Activated T-cell treated with anti-CD3 and anti-CD28 coated beads, Interleukin-2, amount 50 U/mL, for 4 hours (primary cell): ENCODE data around the gene CD24. TPM values are rescaled to one million over a fixed set of nuclear protein-coding genes. Genes with fewer than 3 reads are reported as not detected.
A peak's percentile ranks its signal among the peaks of the same experiment; 100 is the strongest.
"Not testable (repeated sequence)": the region's sequence is repeated elsewhere in the genome, so short reads cannot be mapped to it uniquely, and the experiment has no call there.

Experiments used
- ATAC-seq, 2 donors: fragments of 200-7000 bp; cut with Tn5 transposase; one replicate each; pipeline ENCODE4 v1.10.0; 2021
- DNase-seq: peaks from one replicate; pipeline ENCODE4 v3.0.0-alpha.2; 2020
- H3K27me3 Mint-ChIP-seq: one replicate; pipeline ENCODE4 v1.8.0; 2021; ENCODE audit warnings: low read depth, mixed read lengths
- H3K36me3 Mint-ChIP-seq: one replicate; pipeline ENCODE4 v1.8.0; 2022; ENCODE audit warnings: mixed read lengths; ENCODE audit not compliant: insufficient read depth
- H3K4me1 Mint-ChIP-seq: one replicate; pipeline ENCODE4 v1.8.0; 2021; ENCODE audit warnings: low read depth, mixed read lengths
- H3K4me3 Mint-ChIP-seq: one replicate; pipeline ENCODE4 v1.8.0; 2021; ENCODE audit warnings: mild to moderate bottlenecking, moderate library complexity, mixed read lengths
- H3K9me3 Mint-ChIP-seq: one replicate; pipeline ENCODE4 v1.8.0; 2021; ENCODE audit warnings: mixed read lengths
- total RNA-seq, 3 donors: library from RNA; stranded (reverse); gene quantifications; one replicate each; pipeline ENCODE4 v1.2.1, GENCODE V29; 2021

The CD24 gene
- total RNA-seq, 3 donors from 2014 or later, result 1.7 to 2.3 (median 1.7) TPM

DNA sequence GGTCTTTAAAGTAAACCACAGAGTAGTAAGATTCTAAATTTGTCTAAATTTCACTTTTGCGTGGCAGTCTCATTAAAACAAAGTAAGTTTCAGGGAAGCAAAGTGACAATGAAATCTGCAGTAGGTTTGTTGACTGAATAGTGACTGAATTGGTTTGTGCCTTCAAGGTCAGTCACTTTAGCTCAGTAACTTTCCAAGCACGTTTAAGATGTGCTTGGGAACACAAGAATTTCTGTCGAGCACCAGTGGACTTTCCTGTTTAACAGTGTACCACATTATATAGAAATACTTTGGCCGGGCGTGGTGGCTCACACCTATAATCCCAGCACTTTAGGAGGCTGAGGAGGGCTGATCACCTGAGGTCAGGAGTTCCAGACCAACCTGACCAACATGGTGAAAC lies 1.7 kb upstream of the CD24 start:
- Mint-ChIP-seq H3K27me3 (peaks cover 66% of the 10 kb centered on the region), H3K4me3 (no peak overlapping the region), H3K9me3 (no peaks in the 10 kb centered on the region), H3K36me3 (no peaks in the 10 kb centered on the region), H3K4me1 (peaks cover 12% of the 10 kb centered on the region)
- ATAC-seq (no peak), DNase-seq (no peak)

DNA sequence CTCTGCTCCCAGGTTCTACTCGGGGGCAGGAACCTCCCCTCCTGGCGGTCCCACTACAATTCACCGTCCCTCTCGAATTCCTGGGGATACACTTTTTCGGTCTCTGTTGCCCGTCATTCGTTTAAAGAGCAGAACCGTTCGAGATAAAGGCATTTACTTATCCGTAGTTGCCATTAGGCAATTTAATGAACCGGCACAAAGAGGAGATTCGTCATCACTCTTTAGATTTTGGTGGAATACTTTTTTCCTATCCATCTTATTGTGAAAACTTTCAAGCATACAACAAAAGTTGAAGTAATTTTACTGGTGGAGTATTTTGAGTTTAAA lies 1.2 kb upstream of the CD24 start:
- Mint-ChIP-seq H3K9me3 (no peaks in the 10 kb centered on the region), H3K4me3 (peak overlapping the region; percentile 62), H3K36me3 (no peaks in the 10 kb centered on the region), H3K4me1 (peaks cover 12% of the 10 kb centered on the region), H3K27me3 (peaks cover 65% of the 10 kb centered on the region)
- DNase-seq (no peak), ATAC-seq (no peak)

DNA sequence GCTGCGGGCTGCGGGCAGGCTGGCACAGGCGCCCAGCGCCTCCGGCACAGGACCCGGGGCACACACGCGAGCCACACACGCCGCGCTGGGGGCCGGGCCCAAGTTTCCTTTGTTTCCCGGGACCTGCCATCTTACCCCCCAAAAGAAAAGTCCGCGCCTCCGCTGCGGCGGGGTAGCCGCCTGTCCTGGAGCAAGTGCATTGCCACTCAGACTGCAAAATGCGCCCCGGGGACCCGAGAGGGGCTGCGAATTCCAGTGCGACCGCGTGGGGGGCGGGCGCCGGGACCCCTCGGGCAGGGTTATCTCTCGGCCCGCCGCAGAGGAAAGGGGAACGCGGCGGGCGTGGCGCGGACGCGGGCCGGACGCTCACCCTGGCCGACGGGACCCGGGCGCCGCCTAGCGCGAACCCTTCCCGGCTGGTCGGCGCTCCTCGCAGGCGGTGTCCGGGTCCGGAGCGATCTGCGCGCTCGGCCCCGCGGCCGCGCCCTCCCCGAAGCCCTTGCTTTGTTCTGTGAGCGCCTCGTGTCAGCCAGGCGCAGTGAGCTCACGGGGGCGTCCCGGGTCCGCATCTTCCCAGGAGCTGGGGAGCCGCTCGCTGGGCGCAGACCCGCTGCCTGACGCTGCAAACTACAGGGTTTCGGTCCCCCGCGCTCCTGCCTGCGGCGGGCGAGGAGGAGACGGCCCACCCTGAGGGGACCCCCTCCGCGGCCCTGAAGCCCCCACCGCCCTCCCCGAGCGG lies 639 bp upstream of the CD24 start:
- Mint-ChIP-seq H3K4me1 (peaks cover 12% of the 10 kb centered on the region), H3K27me3 (peaks cover 63% of the 10 kb centered on the region), H3K4me3 (peak overlapping the region; percentile 67), H3K9me3 (no peaks in the 10 kb centered on the region), H3K36me3 (no peaks in the 10 kb centered on the region)
- peak; percentile 33 to 49 for ATAC-seq
- no peak for DNase-seq

DNA sequence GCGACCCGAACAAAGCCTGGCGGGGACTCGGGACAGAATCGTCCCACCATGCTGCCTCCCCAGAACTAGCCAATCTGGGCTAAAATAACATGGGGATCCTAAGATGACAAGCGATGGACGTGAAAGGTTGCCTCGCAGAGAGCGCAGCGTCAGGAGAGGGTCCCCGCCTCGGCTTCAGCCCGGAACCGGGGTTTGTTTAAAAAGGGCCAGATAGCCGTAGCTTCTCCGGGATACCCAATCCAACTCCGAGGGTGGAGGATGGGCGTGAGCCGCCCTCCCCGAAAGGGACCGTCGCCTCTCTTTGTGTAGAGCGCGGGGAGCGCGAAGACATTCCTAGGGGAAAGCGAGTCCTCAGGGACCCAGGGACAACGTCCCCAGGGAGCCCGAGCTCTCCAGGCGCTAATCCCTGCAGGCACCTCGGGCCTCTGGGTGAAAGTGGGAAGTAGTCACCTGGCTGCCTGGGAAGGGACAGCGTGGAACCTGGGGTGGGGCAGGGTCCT lies 643 bp downstream of the CD24 start:
- no peaks in the 10 kb centered on the region for H3K9me3 Mint-ChIP-seq
- DNase-seq, result no peak

DNA sequence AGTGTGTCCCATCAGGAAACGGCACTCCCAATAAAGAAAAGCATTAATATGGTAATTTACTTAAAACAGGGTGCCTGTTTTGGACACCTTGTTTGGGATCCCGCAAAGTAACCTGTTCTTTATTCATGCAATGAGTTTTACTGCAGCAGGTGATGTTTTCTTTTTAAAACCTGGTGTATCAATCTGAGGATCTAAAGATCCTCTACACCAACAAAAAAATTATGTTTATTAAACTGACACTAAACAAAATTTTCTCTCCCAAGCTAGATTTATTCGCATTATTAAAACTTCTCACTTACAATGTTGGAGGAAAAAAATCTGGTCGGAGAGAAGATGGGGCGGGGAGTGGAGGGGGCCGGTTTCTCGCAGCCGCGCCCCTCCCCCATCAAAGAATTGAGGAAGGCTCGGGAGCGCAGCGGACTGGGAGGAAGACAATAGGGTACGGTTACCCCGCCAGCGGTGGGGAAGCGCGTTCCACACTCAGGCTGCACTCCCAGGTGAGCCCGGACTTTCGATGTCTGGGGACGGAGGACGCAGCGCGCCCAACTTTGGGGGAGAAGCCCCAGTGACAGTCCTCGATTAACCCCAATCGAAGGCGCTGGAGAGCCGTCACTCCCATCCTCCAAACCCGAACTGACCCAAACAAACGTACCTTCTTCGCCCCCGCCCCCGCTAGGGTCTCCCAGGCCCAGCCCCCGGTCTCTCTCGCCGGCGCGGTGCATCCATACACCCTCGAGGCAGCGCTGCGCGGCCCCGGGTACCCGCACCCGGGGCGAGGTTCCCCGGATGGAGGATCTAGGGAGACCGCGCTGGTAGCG lies 1.3 kb downstream of the CD24 start:
- Mint-ChIP-seq H3K36me3 (no peaks in the 10 kb centered on the region), H3K9me3 (no peaks in the 10 kb centered on the region), H3K4me3 (peak overlapping the region; percentile 77), H3K27me3 (peaks cover 63% of the 10 kb centered on the region), H3K4me1 (peaks cover 12% of the 10 kb centered on the region)
- DNase-seq (no peak), ATAC-seq (peak; percentile 12 to 23)

More for the DNA sequence above, 643 bp downstream of the CD24 start:
- peak; percentile 7 to 18 for ATAC-seq
- H3K4me3 Mint-ChIP-seq, result peak overlapping the region; percentile 77
- peaks cover 12% of the 10 kb centered on the region for H3K4me1 Mint-ChIP-seq
- no peaks in the 10 kb centered on the region for H3K36me3 Mint-ChIP-seq
- peaks cover 59% of the 10 kb centered on the region for H3K27me3 Mint-ChIP-seq

DNA sequence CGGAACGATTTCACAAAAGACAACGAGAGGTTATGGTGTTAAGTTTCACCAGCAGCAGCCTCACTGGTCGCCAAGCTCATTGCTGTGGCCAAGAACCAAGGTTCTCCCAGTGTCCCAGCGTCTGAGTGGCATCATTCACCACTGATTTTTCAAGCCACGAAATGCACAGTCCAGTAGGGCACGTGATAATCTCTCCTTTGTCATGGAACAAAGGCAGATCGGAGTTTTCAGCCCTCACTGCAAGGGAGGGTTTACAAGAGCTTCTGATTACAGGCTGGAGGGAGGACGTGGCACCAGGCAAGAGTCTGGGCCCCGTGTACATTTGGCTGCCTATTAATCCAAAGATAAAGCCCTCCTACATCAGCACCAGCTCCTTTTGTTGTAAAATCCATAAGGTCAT lies 2.0 kb downstream of the CD24 start:
- no peak overlapping the region for H3K4me3 Mint-ChIP-seq
- no peaks in the 10 kb centered on the region for H3K9me3 Mint-ChIP-seq

DNA sequence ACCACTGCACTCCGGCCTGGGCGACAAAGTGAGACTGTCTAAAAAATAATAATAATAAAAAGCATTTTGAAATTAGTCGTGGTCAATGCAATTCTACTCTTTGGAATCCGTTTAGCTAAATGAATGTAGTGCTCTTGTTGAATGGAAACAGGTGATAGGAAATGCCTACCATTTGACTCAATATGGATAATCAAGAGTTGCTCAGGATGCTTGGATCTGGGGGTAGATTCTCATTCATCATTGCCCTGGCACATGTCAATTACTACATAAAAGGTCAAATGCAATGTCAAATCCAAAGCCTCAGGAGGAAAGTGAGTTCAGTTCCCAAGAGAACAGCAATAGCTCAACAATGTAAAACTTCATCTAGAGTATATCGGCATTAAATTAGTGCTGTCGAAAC lies 3.8 kb downstream of the CD24 start:
- H3K9me3 Mint-ChIP-seq, H3K36me3 Mint-ChIP-seq, ATAC-seq, DNase-seq, H3K4me3 Mint-ChIP-seq: not testable (repeated sequence)
- Mint-ChIP-seq H3K4me1 (peaks cover 11% of the 10 kb centered on the region), H3K27me3 (peaks cover 46% of the 10 kb centered on the region)

More for the DNA sequence above, 2.0 kb downstream of the CD24 start:
- peaks cover 58% of the 10 kb centered on the region for H3K27me3 Mint-ChIP-seq
- H3K4me1 Mint-ChIP-seq, result peaks cover 12% of the 10 kb centered on the region
- ATAC-seq, result no peak
- no peak for DNase-seq
- no peaks in the 10 kb centered on the region for H3K36me3 Mint-ChIP-seq

DNA sequence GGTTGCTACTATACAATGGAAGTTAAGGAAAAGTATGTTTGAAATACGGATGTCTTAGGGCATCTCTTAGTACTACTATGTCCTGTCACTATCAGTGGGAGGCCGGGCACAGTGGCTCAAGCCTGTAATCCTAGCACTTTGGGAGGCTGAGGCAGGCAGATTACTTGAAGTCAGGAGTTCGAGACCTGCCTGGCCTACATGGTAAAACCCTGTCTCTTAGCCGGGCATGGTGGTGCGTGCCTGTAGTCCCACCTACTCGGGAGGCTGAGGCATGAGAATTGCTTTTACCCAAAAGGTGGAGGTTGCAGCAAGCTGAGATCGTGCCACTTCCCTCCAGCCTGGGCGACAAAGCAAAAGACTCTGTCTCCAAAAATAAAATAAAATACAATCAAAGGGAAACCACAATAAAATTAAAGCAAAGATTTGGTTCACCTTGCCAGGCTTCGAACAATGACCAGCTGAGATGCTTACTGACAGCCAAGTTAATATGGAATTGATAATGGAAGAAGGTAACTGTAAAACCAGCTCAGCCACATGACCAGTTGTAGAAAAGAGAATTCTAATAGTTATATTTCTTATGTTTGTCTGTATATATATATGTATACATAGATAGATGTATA lies 6.5 kb downstream of the CD24 start:
- H3K4me3 Mint-ChIP-seq, result no peak overlapping the region
- H3K4me1 Mint-ChIP-seq, result peaks cover under 1% of the 10 kb centered on the region
- no peak for ATAC-seq
- H3K9me3 Mint-ChIP-seq, result peaks cover 5% of the 10 kb centered on the region
- DNase-seq, result no peak
- no peaks in the 10 kb centered on the region for H3K36me3 Mint-ChIP-seq
- peaks cover 39% of the 10 kb centered on the region for H3K27me3 Mint-ChIP-seq

DNA sequence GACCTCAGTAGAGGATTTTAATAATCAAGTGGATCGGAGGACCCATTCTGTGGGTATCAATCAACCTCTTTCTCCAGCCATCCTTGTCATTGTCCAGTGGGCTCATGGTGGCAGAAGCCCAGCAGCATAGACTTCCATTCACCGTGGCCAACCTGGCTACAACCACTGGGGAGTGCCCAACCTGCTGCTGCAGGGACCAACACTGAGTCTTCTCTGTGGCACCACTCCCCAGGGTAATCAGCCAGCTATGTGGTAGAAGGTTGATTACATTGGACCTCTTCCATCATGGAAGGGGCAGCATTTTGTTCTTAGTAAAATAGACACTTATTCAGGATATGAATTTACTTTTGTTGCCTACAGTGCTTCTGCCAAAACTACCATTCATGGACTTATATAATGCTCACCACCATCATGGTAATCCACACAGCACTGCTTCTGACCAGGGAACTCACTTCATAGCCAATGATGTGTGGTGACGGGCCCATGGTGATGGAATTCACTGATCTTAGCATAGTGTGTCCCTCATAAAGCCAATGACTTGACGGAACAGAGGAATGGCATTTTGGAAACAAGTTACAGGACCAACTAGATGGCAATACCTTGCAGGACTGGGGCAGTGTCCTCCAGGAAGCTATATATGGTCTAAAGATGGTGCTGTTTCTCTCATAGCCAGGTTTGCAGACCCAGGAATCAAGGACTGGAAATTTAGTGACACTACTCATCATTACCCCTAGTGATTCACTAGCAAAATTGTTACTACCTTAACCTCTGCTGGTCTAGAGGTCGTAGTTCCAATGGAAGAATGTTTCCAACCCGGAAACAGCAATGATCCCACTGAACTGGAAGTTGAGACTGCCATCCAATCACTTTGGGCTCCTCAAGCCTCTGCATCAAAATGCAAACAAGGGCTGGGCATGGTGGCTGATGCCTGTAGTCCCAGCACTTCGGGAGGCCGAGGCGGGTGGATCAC lies 7.6 kb downstream of the CD24 start:
- no peak overlapping the region for H3K4me3 Mint-ChIP-seq
- H3K4me1 Mint-ChIP-seq, result no peaks in the 10 kb centered on the region
- ATAC-seq, result no peak

DNA sequence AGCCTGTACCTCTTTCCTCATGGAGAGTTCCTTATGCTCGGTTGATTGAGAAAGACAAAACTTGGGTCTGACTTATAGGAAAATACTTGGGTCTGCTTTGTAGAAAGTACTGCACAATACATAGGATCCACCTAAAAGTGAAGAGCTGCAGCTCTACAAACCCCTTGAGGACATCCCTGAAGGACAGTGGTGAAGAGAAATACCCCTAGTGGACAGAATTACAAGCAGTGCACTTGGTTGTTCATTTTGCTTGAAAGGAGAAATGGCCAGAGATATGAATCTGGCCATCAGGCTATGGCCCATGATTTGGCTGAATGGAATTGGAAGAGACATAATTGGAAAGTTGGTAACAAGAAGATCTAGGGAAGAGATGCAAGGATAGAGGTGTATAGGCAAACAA lies 8.3 kb downstream of the CD24 start:
- ATAC-seq, result no peak
- Mint-ChIP-seq H3K9me3 (peaks cover 5% of the 10 kb centered on the region), H3K27me3 (peaks cover 24% of the 10 kb centered on the region), H3K36me3 (no peaks in the 10 kb centered on the region), H3K4me1 (no peaks in the 10 kb centered on the region), H3K4me3 (no peak overlapping the region)
- no peak for DNase-seq

More for the DNA sequence above, 7.6 kb downstream of the CD24 start:
- peaks cover 29% of the 10 kb centered on the region for H3K27me3 Mint-ChIP-seq
- H3K36me3 Mint-ChIP-seq, result no peaks in the 10 kb centered on the region
- peaks cover 5% of the 10 kb centered on the region for H3K9me3 Mint-ChIP-seq
- no peak for DNase-seq

DNA sequence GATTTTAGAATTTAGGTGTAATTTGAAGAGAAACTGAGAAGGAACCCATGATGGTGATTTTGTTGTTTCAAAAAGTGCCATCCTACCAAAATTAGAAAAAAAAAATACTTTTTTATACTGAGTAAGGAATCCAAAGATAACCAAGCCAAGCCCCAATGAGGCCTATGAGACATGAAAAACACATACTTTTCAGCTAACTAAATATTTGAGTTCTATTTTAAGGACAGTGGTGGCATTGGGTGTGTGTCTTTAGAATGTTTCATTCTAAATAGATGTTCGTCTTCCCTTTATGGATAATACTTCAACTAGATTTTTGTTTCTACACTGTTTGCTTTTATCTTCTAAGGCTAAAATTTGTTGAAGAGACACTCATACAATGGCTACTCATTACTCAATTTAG lies 9.6 kb downstream of the CD24 start:
- H3K4me1 Mint-ChIP-seq, result no peaks in the 10 kb centered on the region
- no peaks in the 10 kb centered on the region for H3K36me3 Mint-ChIP-seq
- H3K4me3 Mint-ChIP-seq, result no peak overlapping the region
- H3K27me3 Mint-ChIP-seq, result peaks cover 28% of the 10 kb centered on the region
- DNase-seq, result no peak
- peaks cover 5% of the 10 kb centered on the region for H3K9me3 Mint-ChIP-seq
- no peak for ATAC-seq

DNA sequence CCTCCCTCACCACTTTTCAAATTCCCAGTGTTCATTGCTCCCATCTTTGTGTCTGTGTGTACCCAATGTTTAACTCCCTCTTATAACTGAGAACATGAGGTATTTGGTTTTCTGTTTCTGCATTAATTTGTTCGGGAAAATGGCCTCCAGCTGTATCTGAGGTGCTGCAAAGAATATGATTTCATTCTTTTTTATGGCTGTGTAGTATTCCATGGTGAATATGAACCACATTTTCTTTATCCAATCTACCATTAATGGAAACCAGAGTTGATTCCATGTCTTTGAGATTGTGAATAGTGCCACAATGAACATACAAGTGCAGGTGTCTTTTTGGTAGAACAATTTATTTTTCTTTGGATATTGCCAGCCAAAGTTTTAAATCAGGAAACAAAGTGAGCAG lies 10.4 kb downstream of the CD24 start:
- H3K4me3 Mint-ChIP-seq, result no peak overlapping the region
- DNase-seq, result no peak
- no peak for ATAC-seq
- peaks cover 5% of the 10 kb centered on the region for H3K9me3 Mint-ChIP-seq
- peaks cover 22% of the 10 kb centered on the region for H3K27me3 Mint-ChIP-seq
- no peaks in the 10 kb centered on the region for H3K36me3 Mint-ChIP-seq
- H3K4me1 Mint-ChIP-seq, result no peaks in the 10 kb centered on the region

DNA sequence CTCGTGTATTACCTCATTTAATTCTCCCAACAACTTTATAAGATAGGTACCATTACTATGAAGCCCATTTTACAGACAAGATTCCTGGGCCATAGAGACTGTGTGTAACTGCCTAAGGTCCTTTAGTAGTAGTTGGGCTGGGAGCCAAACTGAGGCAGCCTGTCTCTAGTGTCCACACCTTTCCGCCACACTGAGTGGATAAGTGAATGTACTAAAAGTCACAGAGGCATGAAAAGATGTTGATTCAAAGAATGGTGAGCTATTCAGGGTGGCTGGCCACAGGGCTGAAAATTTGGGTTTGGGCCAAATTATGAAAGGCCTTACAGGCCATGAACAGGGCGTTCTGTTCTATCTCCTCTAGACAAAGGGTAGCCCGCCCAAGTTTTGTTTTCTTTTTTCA lies 11.0 kb downstream of the CD24 start:
- Mint-ChIP-seq H3K27me3 (peaks cover 17% of the 10 kb centered on the region), H3K4me1 (no peaks in the 10 kb centered on the region), H3K36me3 (no peaks in the 10 kb centered on the region)

DNA sequence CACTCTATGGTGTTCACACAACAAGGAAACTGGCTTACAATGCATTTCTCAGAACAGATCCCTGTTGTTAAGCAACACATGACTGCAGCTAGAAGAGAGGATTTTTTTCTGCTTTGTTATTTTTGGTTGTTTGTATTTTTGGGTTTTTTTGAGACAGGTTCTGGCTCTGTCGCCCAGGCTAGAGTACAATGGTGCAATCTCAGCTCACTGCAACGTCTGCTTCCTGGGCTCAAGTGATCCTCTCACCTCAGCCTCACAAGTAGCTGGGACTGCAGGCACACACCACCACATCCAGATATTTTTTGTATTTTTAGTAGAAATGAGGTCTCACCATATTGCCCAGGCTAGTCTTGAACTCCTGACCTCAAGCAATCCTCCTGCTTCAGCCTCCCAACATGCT lies 12.7 kb downstream of the CD24 start:
- no peak for DNase-seq
- H3K4me1 Mint-ChIP-seq, result no peaks in the 10 kb centered on the region
- no peak for ATAC-seq
- H3K4me3 Mint-ChIP-seq, result no peak overlapping the region
- no peaks in the 10 kb centered on the region for H3K36me3 Mint-ChIP-seq
- peaks cover 11% of the 10 kb centered on the region for H3K9me3 Mint-ChIP-seq
- peaks cover 21% of the 10 kb centered on the region for H3K27me3 Mint-ChIP-seq

More for the DNA sequence above, 11.0 kb downstream of the CD24 start:
- Mint-ChIP-seq H3K4me3 (no peak overlapping the region), H3K9me3 (peaks cover 5% of the 10 kb centered on the region)
- DNase-seq (no peak), ATAC-seq (no peak)
